ENCODE results near the gene GNAT2. TPM values are rescaled to one million over a fixed set of nuclear protein-coding genes. Genes with fewer than 3 reads are reported as not detected.

The GNAT2 gene
- total RNA-seq, 1 experiment from 2014 or later, result not detected

- TF ChIP-seq MXD4 (CRISPR knock-in tag; IDR thresholded peaks at IDR 0.05; ENCODE audit: borderline replicate concordance), result no peak
- TF ChIP-seq ELF4 (CRISPR knock-in tag; IDR thresholded peaks at IDR 0.05; ENCODE audit: low read depth), result no peak
- CTCF ChIA-PET, result interaction anchor here (1.0 to 4.3 kb wide), 3 partner anchors 18 to 118 kb away, joined by 3 to 19 read pairs (median 6); no protein-coding TSS in a partner anchor
- POLR2A ChIA-PET, result no interaction called here
Measured at GRCh38 chr1:109658533-109659042, 39.2 kb upstream of the GNAT2 start.

GRCh38 chr1:109657970-109658369, 38.6 kb upstream of the GNAT2 start:
- Mint-ChIP-seq H3K4me3 (no peak overlapping the region), H3K27ac (no peak overlapping the region), H3K4me1 (peaks cover 12% of the 10 kb centered on the region), H3K36me3 (no peaks in the 10 kb centered on the region), H3K27me3 (ENCODE audit: low read depth) (peaks cover 25% of the 10 kb centered on the region), H3K9me3 (no peaks in the 10 kb centered on the region)
- ATAC-seq (no peak), DNase-seq (ENCODE audit: low spot score) (no peak)
- ChIA-PET CTCF (interaction anchor here (1.0 to 4.3 kb wide), 3 partner anchors 18 to 119 kb away, joined by 3 to 19 read pairs (median 6); no protein-coding TSS in a partner anchor), POLR2A (no interaction called here)
- TF ChIP-seq TEAD4 (CRISPR knock-in tag; IDR thresholded peaks at IDR 0.05) (no peak), FOXK1 (CRISPR knock-in tag; IDR thresholded peaks at IDR 0.05) (no peak), SMAD3 (CRISPR knock-in tag; IDR thresholded peaks at IDR 0.05; ENCODE audit: borderline replicate concordance) (no peak), IRF1 (CRISPR knock-in tag; IDR thresholded peaks at IDR 0.05) (no peak), CTCF (IDR thresholded peaks at IDR 0.05) (no peak), ZNF219 (CRISPR knock-in tag; IDR thresholded peaks at IDR 0.05; ENCODE audit: borderline replicate concordance) (no peak), PREB (CRISPR knock-in tag; IDR thresholded peaks at IDR 0.05; ENCODE audit: borderline replicate concordance) (no peak), ZMAT4 (CRISPR knock-in tag; IDR thresholded peaks at IDR 0.05) (no peak), RORB (CRISPR knock-in tag; IDR thresholded peaks at IDR 0.05) (no peak), HMGXB4 (CRISPR knock-in tag; IDR thresholded peaks at IDR 0.05) (no peak), SMAD4 (CRISPR knock-in tag; IDR thresholded peaks at IDR 0.05) (no peak), ZNF671 (CRISPR knock-in tag; IDR thresholded peaks at IDR 0.05) (no peak), TP53 (CRISPR knock-in tag; IDR thresholded peaks at IDR 0.05) (no peak), RELA (CRISPR knock-in tag; IDR thresholded peaks at IDR 0.05; ENCODE audit: borderline replicate concordance) (no peak), PRRX2 (CRISPR knock-in tag; IDR thresholded peaks at IDR 0.05) (no peak), AR (CRISPR knock-in tag; IDR thresholded peaks at IDR 0.05) (no peak), HMGA2 (CRISPR knock-in tag; IDR thresholded peaks at IDR 0.05) (no peak), FOXP1 (CRISPR knock-in tag; IDR thresholded peaks at IDR 0.05; ENCODE audit: borderline replicate concordance) (no peak), NR1H2 (CRISPR knock-in tag; IDR thresholded peaks at IDR 0.05) (no peak), CREB1 (CRISPR knock-in tag; IDR thresholded peaks at IDR 0.05) (no peak)

More at GRCh38 chr1:109658533-109659042, 39.2 kb upstream of the GNAT2 start:
- no peaks in the 10 kb centered on the region for H3K36me3 Mint-ChIP-seq
- no peak for DNase-seq (ENCODE audit: low spot score)
- ATAC-seq, result no peak
- H3K9me3 Mint-ChIP-seq, result no peaks in the 10 kb centered on the region
- peaks cover 12% of the 10 kb centered on the region for H3K4me1 Mint-ChIP-seq
- H3K27ac Mint-ChIP-seq, result no peak overlapping the region
- peaks cover 19% of the 10 kb centered on the region for H3K27me3 Mint-ChIP-seq (ENCODE audit: low read depth)
- H3K4me3 Mint-ChIP-seq, result no peak overlapping the region

Measured in WTC11 (cell line).